ENCODE data around the gene HSF2BP.

DNA sequence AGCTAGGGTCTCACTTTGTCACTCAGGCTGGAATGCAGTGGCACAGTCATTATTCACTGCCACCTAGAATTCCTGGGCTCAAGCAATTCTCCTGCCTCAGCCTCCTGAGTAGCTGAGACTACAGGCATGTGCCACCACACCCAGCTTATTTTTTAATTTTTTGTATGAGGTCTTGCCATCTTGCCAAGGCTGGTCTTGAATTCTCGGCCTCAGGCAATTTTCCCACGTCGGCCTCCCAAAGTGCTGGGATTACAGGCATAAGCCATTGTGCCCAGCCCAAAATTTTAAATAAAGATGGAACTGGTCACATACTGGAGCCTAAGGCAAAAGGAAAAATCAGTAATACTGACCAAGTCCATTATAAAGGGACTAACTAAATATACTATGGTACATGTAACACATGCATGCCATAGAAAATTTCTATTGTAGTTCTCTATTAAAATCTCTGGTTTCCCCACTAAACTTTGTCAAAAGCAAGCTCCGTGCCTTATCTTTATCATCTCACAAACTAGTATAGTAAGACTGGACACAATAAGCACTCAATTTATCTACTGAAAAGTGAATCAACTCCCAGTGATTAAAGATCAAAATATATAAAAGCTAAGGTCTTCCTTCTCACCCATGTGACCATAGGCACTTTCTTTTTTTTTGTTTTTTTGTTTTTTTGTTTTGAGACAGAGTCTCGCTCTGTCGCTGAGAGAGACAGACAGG, 61.6 kb downstream of the HSF2BP start:
- TF ChIP-seq, protein P1, sequence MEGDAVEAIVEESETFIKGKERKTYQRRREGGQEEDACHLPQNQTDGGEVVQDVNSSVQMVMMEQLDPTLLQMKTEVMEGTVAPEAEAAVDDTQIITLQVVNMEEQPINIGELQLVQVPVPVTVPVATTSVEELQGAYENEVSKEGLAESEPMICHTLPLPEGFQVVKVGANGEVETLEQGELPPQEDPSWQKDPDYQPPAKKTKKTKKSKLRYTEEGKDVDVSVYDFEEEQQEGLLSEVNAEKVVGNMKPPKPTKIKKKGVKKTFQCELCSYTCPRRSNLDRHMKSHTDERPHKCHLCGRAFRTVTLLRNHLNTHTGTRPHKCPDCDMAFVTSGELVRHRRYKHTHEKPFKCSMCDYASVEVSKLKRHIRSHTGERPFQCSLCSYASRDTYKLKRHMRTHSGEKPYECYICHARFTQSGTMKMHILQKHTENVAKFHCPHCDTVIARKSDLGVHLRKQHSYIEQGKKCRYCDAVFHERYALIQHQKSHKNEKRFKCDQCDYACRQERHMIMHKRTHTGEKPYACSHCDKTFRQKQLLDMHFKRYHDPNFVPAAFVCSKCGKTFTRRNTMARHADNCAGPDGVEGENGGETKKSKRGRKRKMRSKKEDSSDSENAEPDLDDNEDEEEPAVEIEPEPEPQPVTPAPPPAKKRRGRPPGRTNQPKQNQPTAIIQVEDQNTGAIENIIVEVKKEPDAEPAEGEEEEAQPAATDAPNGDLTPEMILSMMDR (IDR thresholded peaks at IDR 0.05), result no peak
- TF ChIP-seq POLR2AphosphoS5 (IDR thresholded peaks at IDR 0.05), result no peak

All from gastroesophageal sphincter (tissue), 3 donors.